MCF 10A (cell line): ENCODE measurements around the gene TRMT61A. TPM values are rescaled to one million over a fixed set of nuclear protein-coding genes. Genes with fewer than 3 reads are reported as not detected.

ENCODE experiments used
- BruUV-seq: library from RNA; stranded (reverse); fragments of 400-500 nt; replicated peaks from 2 replicates; lab custom pipeline; 2021; lab: Mats Ljungman, UMichigan
- CTCF ChIA-PET: fragments of 300-600 bp; sonication (Branson Sonifier 250); formaldehyde crosslinking; extraction: SDS; loops from one replicate; lab custom pipeline; 2021; ENCODE audit warnings: antibody characterized with exemption, inconsistent platforms; lab: Yijun Ruan, JAX
- POLR2A ChIA-PET: fragments of 300-600, 350-650 bp; sonication (Branson Sonifier 250); formaldehyde crosslinking; extraction: SDS; loops from one replicate; lab custom pipeline; 2020; ENCODE audit warnings: antibody characterized with exemption, inconsistent platforms; lab: Yijun Ruan, JAX
- DNase-seq: peaks from one replicate; pipeline ENCODE4 v3.0.0-alpha.2; 2018; ENCODE audit not compliant: unreplicated experiment
- H3K27ac Mint-ChIP-seq: one replicate; pipeline ENCODE4 v1.8.0; 2022; ENCODE audit warnings: mild to moderate bottlenecking, low read depth, mixed read lengths; ENCODE audit not compliant: unreplicated experiment
- H3K27me3 Mint-ChIP-seq: one replicate; pipeline ENCODE4 v1.8.0; 2022; ENCODE audit warnings: mixed read lengths; ENCODE audit not compliant: insufficient read depth, unreplicated experiment
- H3K36me3 Mint-ChIP-seq: one replicate; pipeline ENCODE4 v1.8.0; 2022; ENCODE audit warnings: mild to moderate bottlenecking, moderate library complexity, mixed read lengths; ENCODE audit not compliant: insufficient read depth, unreplicated experiment
- H3K4me1 Mint-ChIP-seq: one replicate; pipeline ENCODE4 v1.8.0; 2022; ENCODE audit warnings: mixed read lengths; ENCODE audit not compliant: insufficient read depth, unreplicated experiment
- H3K4me3 Mint-ChIP-seq: one replicate; pipeline ENCODE4 v1.8.0; 2022; ENCODE audit warnings: mild to moderate bottlenecking, moderate library complexity, mixed read lengths; ENCODE audit not compliant: unreplicated experiment
- H3K9me3 Mint-ChIP-seq: one replicate; pipeline ENCODE4 v1.8.0; 2022; ENCODE audit warnings: mixed read lengths; ENCODE audit not compliant: unreplicated experiment
- CTCF ChIP-seq: fragments of 200-600 bp; IDR thresholded peaks from one replicate; pipeline ENCODE4 v1.8.0; 2022; ENCODE audit warnings: antibody characterized with exemption, mild to moderate bottlenecking; ENCODE audit not compliant: unreplicated experiment
- intact Hi-C: fragments of 100-400 bp; cut with micrococcal nuclease; formaldehyde crosslinking; loops from 2 replicates; pipeline ENCODE4 v1.14.1; 2022
- total RNA-seq: library from RNA; stranded (reverse); gene quantifications from 2 replicates; pipeline ENCODE4 v1.2.3, GENCODE V29; 2022

Gene TRMT61A
- total RNA-seq, 1 experiment from 2014 or later: 15.8 TPM

- CTCF ChIA-PET: interaction anchor here (0.6 to 7.0 kb wide), 6 partner anchors 9 to 393 kb away, joined by 3 to 126 read pairs (median 20); partner anchors contain the start of gene TRMT61A
- Mint-ChIP-seq H3K4me3 (peak overlapping the region; percentile 36), H3K27ac (peak overlapping the region; percentile 64)
These were observed 9.2 kb upstream of the TRMT61A start for GRCh38 chr14:103519837-103520212.

GRCh38 chr14:103520269-103520656, 8.7 kb upstream of the TRMT61A start:
- ChIA-PET POLR2A (interaction anchor here (0.6 to 4.7 kb wide), 8 partner anchors 8 to 169 kb away, joined by 3 to 52 read pairs (median 4); partner anchors contain the start of gene TRMT61A), CTCF (interaction anchor here (0.6 to 7.0 kb wide), 9 partner anchors 10 to 393 kb away, joined by 3 to 126 read pairs (median 5); no protein-coding TSS in a partner anchor)
- DNase-seq: no peak
- peak overlapping the region; percentile 70 for H3K4me3 Mint-ChIP-seq
- no peaks in the 10 kb centered on the region for H3K9me3 Mint-ChIP-seq
- H3K4me1 Mint-ChIP-seq: peaks cover 14% of the 10 kb centered on the region
- no peaks in the 10 kb centered on the region for H3K27me3 Mint-ChIP-seq
- no peak overlapping the region for H3K27ac Mint-ChIP-seq
- no TSS peak for BruUV-seq
- intact Hi-C loops: loop anchor here (2.0 kb wide), 1 partner anchor 21 kb away; no protein-coding TSS in a partner anchor
- no peaks in the 10 kb centered on the region for H3K36me3 Mint-ChIP-seq
- no peak for TF ChIP-seq CTCF

More at GRCh38 chr14:103519837-103520212, 9.2 kb upstream of the TRMT61A start:
- Mint-ChIP-seq H3K4me1 (peaks cover 14% of the 10 kb centered on the region), H3K27me3 (no peaks in the 10 kb centered on the region), H3K9me3 (no peaks in the 10 kb centered on the region), H3K36me3 (peaks cover 2% of the 10 kb centered on the region)
- intact Hi-C loops: loop anchor here (2.0 kb wide), 1 partner anchor 21 kb away; no protein-coding TSS in a partner anchor
- no peak for TF ChIP-seq CTCF
- DNase-seq: no peak
- BruUV-seq: no TSS peak
- POLR2A ChIA-PET: interaction anchor here (1.2 to 4.7 kb wide), 3 partner anchors 9 to 26 kb away, joined by 4 to 52 read pairs (median 32); partner anchors contain the start of gene TRMT61A

GRCh38 chr14:103520657-103521437, 8.1 kb upstream of the TRMT61A start:
- Mint-ChIP-seq H3K27ac (peak overlapping the region; percentile 27), H3K4me3 (peak overlapping the region; percentile 70), H3K36me3 (no peaks in the 10 kb centered on the region), H3K27me3 (no peaks in the 10 kb centered on the region), H3K9me3 (no peaks in the 10 kb centered on the region), H3K4me1 (peaks cover 14% of the 10 kb centered on the region)
- intact Hi-C loops: loop anchor here (2.0 kb wide), 1 partner anchor 20 kb away; no protein-coding TSS in a partner anchor
- peak; percentile 80 for DNase-seq
- BruUV-seq: no TSS peak
- peak; percentile 39 for TF ChIP-seq CTCF
- CTCF ChIA-PET: interaction anchor here (0.6 to 7.0 kb wide), 10 partner anchors 9 to 201 kb away, joined by 3 to 126 read pairs (median 4); no protein-coding TSS in a partner anchor
- POLR2A ChIA-PET: interaction anchor here (0.6 to 4.7 kb wide), 10 partner anchors 8 to 169 kb away, joined by 3 to 52 read pairs (median 4); partner anchors contain the start of genes BAG5, COA8 and TRMT61A

- Mint-ChIP-seq H3K9me3 (no peaks in the 10 kb centered on the region), H3K27ac (peak overlapping the region; percentile 27), H3K36me3 (peaks cover 2% of the 10 kb centered on the region), H3K4me3 (peak overlapping the region; percentile 70), H3K4me1 (peaks cover 14% of the 10 kb centered on the region), H3K27me3 (no peaks in the 10 kb centered on the region)
- intact Hi-C loops: loop anchor here (2.0 kb wide), 1 partner anchor 19 kb away; no protein-coding TSS in a partner anchor
- POLR2A ChIA-PET: interaction anchor here (0.6 to 4.7 kb wide), 8 partner anchors 9 to 41 kb away, joined by 3 to 52 read pairs (median 4); partner anchors contain the start of genes BAG5 and COA8
- CTCF ChIA-PET: interaction anchor here (0.6 to 7.0 kb wide), 6 partner anchors 9 to 200 kb away, joined by 3 to 126 read pairs (median 6); no protein-coding TSS in a partner anchor
- no TSS peak for BruUV-seq
- DNase-seq: no peak
- no peak for TF ChIP-seq CTCF
These were observed 7.5 kb upstream of the TRMT61A start for GRCh38 chr14:103521438-103521950.
